Lower lobe of right lung (tissue), 2 donors: ENCODE data around the gene FAM83E. TPM values are rescaled to one million over a fixed set of nuclear protein-coding genes. Genes with fewer than 3 reads are reported as not detected.
"Not testable (repeated sequence)": the region's sequence is repeated elsewhere in the genome, so short reads cannot be mapped to it uniquely, and the experiment has no call there.

Source experiments
- ATAC-seq, 2 donors: fragments of 200-7000 bp; cut with Tn5 transposase; one replicate each; pipeline ENCODE4 v1.9.1; 2020 to 2022; ENCODE audit warnings: mild to moderate bottlenecking in 2 of 2, moderate library complexity in 2 of 2
- DNase-seq: peaks from one replicate; pipeline ENCODE4 v3.0.0-alpha.2; 2020
- H3K27ac ChIP-seq: fragments of 200-600 bp; one replicate; pipeline ENCODE4 v1.8.0; 2022
- H3K27me3 ChIP-seq: fragments of 200-600 bp; one replicate; pipeline ENCODE4 v1.8.0; 2022; ENCODE audit warnings: low read depth
- H3K36me3 ChIP-seq: fragments of 200-600 bp; one replicate; pipeline ENCODE4 v1.8.0; 2022; ENCODE audit warnings: mild to moderate bottlenecking
- H3K4me1 ChIP-seq: fragments of 200-600 bp; one replicate; pipeline ENCODE4 v1.8.0; 2022
- H3K4me3 ChIP-seq: fragments of 200-600 bp; one replicate; pipeline ENCODE4 v1.8.0; 2022; ENCODE audit warnings: mild to moderate bottlenecking
- H3K9me3 ChIP-seq: fragments of 200-600 bp; one replicate; pipeline ENCODE4 v1.8.0; 2022
- CTCF ChIP-seq: fragments of 200-600 bp; IDR thresholded peaks from one replicate; pipeline ENCODE4 v1.8.0; 2022; ENCODE audit warnings: antibody characterized with exemption, mild to moderate bottlenecking
- intact Hi-C: fragments of 100-400 bp; cut with DNase I; formaldehyde crosslinking; loops from one replicate; pipeline ENCODE4 v1.11.0; 2022
- total RNA-seq: library from RNA; stranded (reverse); fragmentation: NEBNext Ultra II Directional; extraction: Animal tissue kit (Norgen Biotek cat#: 25700); gene quantifications from one replicate; pipeline ENCODE4 v1.2.1, GENCODE V29; 2021
- donor health status: DM: no; HTN: yes; CAD: no; lungs with severe emphysema.

FAM83E gene
- total RNA-seq, 1 donor from 2014 or later: 34.1 TPM

GRCh38 chr19:48659768-48660167, 44.9 kb upstream of the FAM83E start:
- H3K36me3 ChIP-seq: no peaks in the 10 kb centered on the region
- H3K9me3 ChIP-seq: no peaks in the 10 kb centered on the region
- no peaks in the 10 kb centered on the region for H3K27me3 ChIP-seq
- no peak overlapping the region for H3K4me3 ChIP-seq
- no peak for TF ChIP-seq CTCF
- DNase-seq: peak; percentile 57
- no peak overlapping the region for H3K27ac ChIP-seq
- intact Hi-C loops: no loop called here
- peaks cover 13% of the 10 kb centered on the region for H3K4me1 ChIP-seq
- ATAC-seq: peak; percentile 76 to 89

GRCh38 chr19:48658483-48658882, 43.6 kb upstream of the FAM83E start:
- ATAC-seq (no peak), DNase-seq (no peak)
- Histone ChIP-seq H3K9me3 (no peaks in the 10 kb centered on the region), H3K27ac (no peak overlapping the region), H3K4me1 (peaks cover 13% of the 10 kb centered on the region), H3K4me3 (no peak overlapping the region), H3K27me3 (no peaks in the 10 kb centered on the region), H3K36me3 (no peaks in the 10 kb centered on the region)
- intact Hi-C loops: no loop called here
- no peak for TF ChIP-seq CTCF

GRCh38 chr19:48657828-48658227, 43.0 kb upstream of the FAM83E start:
- H3K4me3 ChIP-seq, DNase-seq, H3K27ac ChIP-seq, H3K9me3 ChIP-seq, intact Hi-C loops, H3K36me3 ChIP-seq, H3K27me3 ChIP-seq, ATAC-seq: not testable (repeated sequence)
- H3K4me1 ChIP-seq: peaks cover 13% of the 10 kb centered on the region

GRCh38 chr19:48656840-48657474, 42.1 kb upstream of the FAM83E start:
- intact Hi-C loops: no loop called here
- ATAC-seq (no peak), DNase-seq (no peak)
- no peaks in the 10 kb centered on the region for H3K27me3 ChIP-seq
- peaks cover 13% of the 10 kb centered on the region for H3K4me1 ChIP-seq
- H3K4me3 ChIP-seq: no peak overlapping the region
- no peaks in the 10 kb centered on the region for H3K9me3 ChIP-seq
- TF ChIP-seq CTCF: no peak
- no peaks in the 10 kb centered on the region for H3K36me3 ChIP-seq
- no peak overlapping the region for H3K27ac ChIP-seq

DNA sequence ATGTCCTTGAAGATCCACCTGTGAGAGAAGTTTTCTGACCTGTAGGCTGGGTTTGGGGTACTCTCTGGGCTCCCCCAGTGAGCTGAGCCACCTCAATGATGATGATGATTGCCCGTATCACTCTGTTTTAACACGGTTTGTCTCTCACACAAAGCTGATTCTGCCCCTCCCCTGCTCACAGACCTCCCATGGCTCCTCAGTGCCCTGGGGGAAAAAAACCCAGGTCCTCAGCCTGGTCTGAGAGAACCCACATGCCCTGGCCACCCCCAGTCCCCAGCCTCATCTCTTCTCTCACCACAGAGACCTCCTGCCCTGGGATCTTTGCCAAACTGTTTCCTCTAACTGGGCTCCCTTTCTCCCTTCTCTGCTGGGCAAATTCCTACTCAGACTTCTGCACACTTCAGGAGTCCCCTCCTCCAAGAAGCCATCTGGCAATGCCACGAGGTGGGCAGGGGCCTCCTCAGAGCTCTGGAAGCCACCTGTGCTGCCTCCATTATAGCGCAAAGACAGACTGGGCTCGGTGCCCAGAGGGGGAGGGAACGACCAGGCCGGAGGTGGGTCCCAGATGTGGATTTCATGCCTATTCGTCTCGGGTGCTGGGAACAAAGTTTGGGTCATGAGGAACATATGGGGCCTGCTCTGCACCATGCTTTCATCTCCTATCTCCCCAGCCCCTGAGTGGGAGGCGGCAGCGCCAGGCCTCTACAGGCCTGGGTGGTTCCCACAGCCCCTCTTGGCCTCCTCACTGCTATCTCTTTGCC, 39.6 kb upstream of the FAM83E start:
- DNase-seq (no peak), ATAC-seq (no peak)
- no peak overlapping the region for H3K27ac ChIP-seq
- intact Hi-C loops: no loop called here
- H3K27me3 ChIP-seq: no peaks in the 10 kb centered on the region
- no peaks in the 10 kb centered on the region for H3K9me3 ChIP-seq
- TF ChIP-seq CTCF: no peak
- H3K4me3 ChIP-seq: no peak overlapping the region
- H3K4me1 ChIP-seq: no peaks in the 10 kb centered on the region
- H3K36me3 ChIP-seq: no peaks in the 10 kb centered on the region

DNA sequence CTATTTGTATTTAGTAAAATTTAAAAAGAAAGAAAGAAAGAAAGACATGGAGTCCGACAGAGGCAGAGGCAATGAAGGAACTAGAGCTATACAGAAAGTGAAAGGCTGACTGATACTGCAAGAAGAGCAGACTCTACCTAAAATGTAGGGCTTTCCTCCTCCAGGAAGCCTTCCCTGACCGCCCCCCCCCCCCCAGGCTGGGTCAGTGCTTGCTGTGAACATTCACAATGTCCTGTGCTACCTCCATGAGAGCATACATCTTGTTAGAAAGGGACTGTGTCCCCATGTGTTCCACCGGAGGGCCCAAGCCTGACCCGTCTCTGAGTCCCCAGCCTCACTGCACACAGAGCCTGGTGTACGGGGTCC, 36.8 kb upstream of the FAM83E start:
- Histone ChIP-seq H3K9me3 (no peaks in the 10 kb centered on the region), H3K4me3 (no peak overlapping the region), H3K27ac (no peak overlapping the region), H3K27me3 (no peaks in the 10 kb centered on the region), H3K36me3 (no peaks in the 10 kb centered on the region), H3K4me1 (peaks cover 4% of the 10 kb centered on the region)
- intact Hi-C loops: no loop called here
- ATAC-seq (no peak), DNase-seq (no peak)
- TF ChIP-seq CTCF: no peak
